ENCODE results near the gene MKNK1.

The MKNK1 gene

GRCh38 chr1:46525253-46525983 is 78.7 kb downstream of the MKNK1 start (continued):
- TF ChIP-seq ZNF518A (tag by site-specific recombination; conservative IDR thresholded peaks at IDR 0.05; ENCODE audit: low read depth): no peak
- no peak for TF ChIP-seq ZNF10 (tag by site-specific recombination; IDR thresholded peaks at IDR 0.05)
- peak; percentile 54; the same call in 1 of the 2 replicates for TF ChIP-seq ZBTB8A (tag by site-specific recombination; IDR thresholded peaks at IDR 0.05)
- TF ChIP-seq ZNF423 (tag by site-specific recombination; IDR thresholded peaks at IDR 0.05): peak; percentile 63
- TF ChIP-seq ZIC2 (tag by site-specific recombination; IDR thresholded peaks at IDR 0.05): peak; percentile 91
- TF ChIP-seq ZNF626 (tag by site-specific recombination; IDR thresholded peaks at IDR 0.05): no peak
- TF ChIP-seq ZBTB6 (tag by site-specific recombination; IDR thresholded peaks at IDR 0.05): no peak
- peak; percentile 20; the same call in 1 of the 2 replicates for TF ChIP-seq IKZF3 (tag by site-specific recombination; IDR thresholded peaks at IDR 0.05)
- no peak for TF ChIP-seq GLI2 (tag by site-specific recombination; IDR thresholded peaks at IDR 0.05; ENCODE audit: borderline replicate concordance, low read depth)
- no peak for TF ChIP-seq ZNF416 (tag by site-specific recombination; IDR thresholded peaks at IDR 0.05)
- no peak for TF ChIP-seq ZBTB11 (tag by site-specific recombination; conservative IDR thresholded peaks at IDR 0.05; ENCODE audit: low read depth)

GRCh38 chr1:46524843-46525242 is 79.2 kb downstream of the MKNK1 start:
- Histone ChIP-seq H3K4me1 (ENCODE audit: control insufficient read depth, insufficient read depth, low read length) (peaks cover 5% of the 10 kb centered on the region; the same call in 1 of the 2 replicates), H3K9me3 (ENCODE audit: control insufficient read depth, insufficient read depth, low read depth, low read length) (no peaks in the 10 kb centered on the region), H3K27ac (ENCODE audit: extremely low read depth, low read depth, low read length) (no peak overlapping the region), H3K36me3 (ENCODE audit: control insufficient read depth in 2 of 2, insufficient read depth in 1 of 2, low read length in 2 of 2) (no peaks in the 10 kb centered on the region), H3K4me3 (ENCODE audit: low read depth, low read length) (no peak overlapping the region)
- ChIA-PET POLR2A (no interaction called here), CTCF (interaction anchor here (1.0 to 4.3 kb wide), 3 partner anchors 23 to 44 kb away, joined by 4 to 19 read pairs (median 9); no protein-coding TSS in a partner anchor)
- TF ChIP-seq ZNF146 (tag by site-specific recombination; IDR thresholded peaks at IDR 0.05): no peak
- TF ChIP-seq ZNF501 (tag by site-specific recombination; IDR thresholded peaks at IDR 0.05): no peak
- TF ChIP-seq ZBTB44 (tag by site-specific recombination; IDR thresholded peaks at IDR 0.05): no peak
- TF ChIP-seq ZNF785 (tag by site-specific recombination; IDR thresholded peaks at IDR 0.05): no peak
- no peak for TF ChIP-seq FEZF1 (tag by site-specific recombination; IDR thresholded peaks at IDR 0.05)
- no peak for TF ChIP-seq ZNF704 (tag by site-specific recombination; IDR thresholded peaks at IDR 0.05)
- TF ChIP-seq ZNF404 (tag by site-specific recombination; IDR thresholded peaks at IDR 0.05): no peak
- no peak for TF ChIP-seq ZNF248 (tag by site-specific recombination; IDR thresholded peaks at IDR 0.05)
- TF ChIP-seq ZNF341 (tag by site-specific recombination; IDR thresholded peaks at IDR 0.05; ENCODE audit: low read depth): no peak
- TF ChIP-seq ZNF18 (tag by site-specific recombination; IDR thresholded peaks at IDR 0.05): no peak
- no peak for TF ChIP-seq ZNF169 (tag by site-specific recombination; IDR thresholded peaks at IDR 0.05)
- no peak for TF ChIP-seq ZNF521 (tag by site-specific recombination; IDR thresholded peaks at IDR 0.05)

Measured in HEK293 (cell line).